Calu3 (cell line): ENCODE measurements around the gene MYO19. TPM values are rescaled to one million over a fixed set of nuclear protein-coding genes. Genes with fewer than 3 reads are reported as not detected.
"Not testable (repeated sequence)": the region's sequence is repeated elsewhere in the genome, so short reads cannot be mapped to it uniquely, and the experiment has no call there.

Experiments used
- BruUV-seq: library from RNA; stranded (reverse); fragments of 400-500 nt; replicated peaks from 2 replicates; lab custom pipeline; 2021; lab: Mats Ljungman, UMichigan
- CTCF ChIA-PET: fragments of 300-600 bp; sonication (Branson Sonifier 250); formaldehyde crosslinking; loops from one replicate; lab custom pipeline; 2022; ENCODE audit warnings: antibody characterized with exemption; lab: Charles Lee
- DNase-seq: peaks from one replicate; pipeline ENCODE4 v3.0.0; 2022
- H3K27ac Mint-ChIP-seq: one replicate; pipeline ENCODE4 v1.8.0; 2022; ENCODE audit warnings: mixed read lengths; ENCODE audit not compliant: unreplicated experiment
- H3K27me3 Mint-ChIP-seq: one replicate; pipeline ENCODE4 v1.8.0; 2022; ENCODE audit warnings: mixed read lengths; ENCODE audit not compliant: unreplicated experiment
- H3K36me3 Mint-ChIP-seq: one replicate; pipeline ENCODE4 v1.8.0; 2022; ENCODE audit warnings: mild to moderate bottlenecking, moderate library complexity, mixed read lengths; ENCODE audit not compliant: insufficient read depth, unreplicated experiment
- H3K4me1 Mint-ChIP-seq: one replicate; pipeline ENCODE4 v1.8.0; 2022; ENCODE audit warnings: mild to moderate bottlenecking, low read depth, mixed read lengths; ENCODE audit not compliant: unreplicated experiment
- H3K4me3 Mint-ChIP-seq: one replicate; pipeline ENCODE4 v1.8.0; 2022; ENCODE audit warnings: mild to moderate bottlenecking, low read depth, moderate library complexity, mixed read lengths; ENCODE audit not compliant: unreplicated experiment
- H3K9me3 Mint-ChIP-seq: one replicate; pipeline ENCODE4 v1.8.0; 2022; ENCODE audit warnings: low read depth, mixed read lengths; ENCODE audit not compliant: unreplicated experiment
- intact Hi-C: fragments of 100-400 bp; cut with micrococcal nuclease; formaldehyde crosslinking; loops from one replicate; pipeline ENCODE4 v1.10.0; 2022; ENCODE audit not compliant: unreplicated experiment
- total RNA-seq: library from RNA; stranded (reverse); gene quantifications from 2 replicates; pipeline ENCODE4 v1.2.3, GENCODE V29; 2022
- TF ChIP-seq, protein P1 (sequence below): fragments of 200-600 bp; IDR thresholded peaks from one replicate; pipeline ENCODE4 v1.8.0; 2022; ENCODE audit warnings: antibody characterized with exemption; ENCODE audit not compliant: unreplicated experiment

MYO19 gene
- total RNA-seq, 1 experiment from 2014 or later, result 156 TPM

- no peak overlapping the region for H3K27ac Mint-ChIP-seq
- no peaks in the 10 kb centered on the region for H3K9me3 Mint-ChIP-seq
- H3K36me3 Mint-ChIP-seq, result peaks cover 42% of the 10 kb centered on the region
- intact Hi-C loops, result no loop called here
- no peak overlapping the region for H3K4me3 Mint-ChIP-seq
- BruUV-seq, result no TSS peak
- TF ChIP-seq, protein P1, sequence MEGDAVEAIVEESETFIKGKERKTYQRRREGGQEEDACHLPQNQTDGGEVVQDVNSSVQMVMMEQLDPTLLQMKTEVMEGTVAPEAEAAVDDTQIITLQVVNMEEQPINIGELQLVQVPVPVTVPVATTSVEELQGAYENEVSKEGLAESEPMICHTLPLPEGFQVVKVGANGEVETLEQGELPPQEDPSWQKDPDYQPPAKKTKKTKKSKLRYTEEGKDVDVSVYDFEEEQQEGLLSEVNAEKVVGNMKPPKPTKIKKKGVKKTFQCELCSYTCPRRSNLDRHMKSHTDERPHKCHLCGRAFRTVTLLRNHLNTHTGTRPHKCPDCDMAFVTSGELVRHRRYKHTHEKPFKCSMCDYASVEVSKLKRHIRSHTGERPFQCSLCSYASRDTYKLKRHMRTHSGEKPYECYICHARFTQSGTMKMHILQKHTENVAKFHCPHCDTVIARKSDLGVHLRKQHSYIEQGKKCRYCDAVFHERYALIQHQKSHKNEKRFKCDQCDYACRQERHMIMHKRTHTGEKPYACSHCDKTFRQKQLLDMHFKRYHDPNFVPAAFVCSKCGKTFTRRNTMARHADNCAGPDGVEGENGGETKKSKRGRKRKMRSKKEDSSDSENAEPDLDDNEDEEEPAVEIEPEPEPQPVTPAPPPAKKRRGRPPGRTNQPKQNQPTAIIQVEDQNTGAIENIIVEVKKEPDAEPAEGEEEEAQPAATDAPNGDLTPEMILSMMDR, result no peak
- H3K27me3 Mint-ChIP-seq, result no peaks in the 10 kb centered on the region
- no peak for DNase-seq
- CTCF ChIA-PET, result no interaction called here
- no peaks in the 10 kb centered on the region for H3K4me1 Mint-ChIP-seq
Measured at GRCh38 chr17:36493956-36494355, 40.7 kb downstream of the MYO19 start.

GRCh38 chr17:36486204-36487194 lies 48.2 kb downstream of the MYO19 start, which contains the start of gene ZNHIT3:
Gene ZNHIT3, plus strand, starts transcription at chr17:36486681. Its CDS starts 19 bp downstream, at chr17:36486700.
- CTCF ChIA-PET, result interaction anchor here (0.6 to 1.1 kb wide), 4 partner anchors 27 to 657 kb away, joined by 3 read pairs; partner anchors contain the start of genes MYO19 and PIGW
- Mint-ChIP-seq H3K27ac (peak within 1 kb of the TSS; percentile 95), H3K36me3 (peaks cover 33% of the 10 kb centered on the region), H3K9me3 (no peaks in the 10 kb centered on the region), H3K4me3 (peak within 1 kb of the TSS; percentile 91), H3K4me1 (peaks cover 9% of the 10 kb centered on the region), H3K27me3 (peaks cover 14% of the 10 kb centered on the region)
- TF ChIP-seq, protein P1, result no peak
- no TSS peak for BruUV-seq
- peak; percentile 86 for DNase-seq
- intact Hi-C loops, result loop anchor here (10.0 kb wide), 1 partner anchor 332 kb away; no protein-coding TSS in a partner anchor

- DNase-seq, result no peak
- TF ChIP-seq, protein P1, result no peak
- Mint-ChIP-seq H3K27ac (peak overlapping the region; percentile 95), H3K4me1 (peaks cover 9% of the 10 kb centered on the region), H3K9me3 (no peaks in the 10 kb centered on the region), H3K36me3 (peaks cover 28% of the 10 kb centered on the region), H3K27me3 (peaks cover 21% of the 10 kb centered on the region), H3K4me3 (peak overlapping the region; percentile 91)
- intact Hi-C loops, result loop anchor here (10.0 kb wide), 1 partner anchor 331 kb away; no protein-coding TSS in a partner anchor
- no TSS peak for BruUV-seq
- CTCF ChIA-PET, result interaction anchor here (0.6 to 1.1 kb wide), 2 partner anchors 48 to 516 kb away, joined by 3 read pairs; partner anchors contain the start of genes MYO19 and PIGW
Measured at GRCh38 chr17:36485805-36486203, 48.9 kb downstream of the MYO19 start.

DNA sequence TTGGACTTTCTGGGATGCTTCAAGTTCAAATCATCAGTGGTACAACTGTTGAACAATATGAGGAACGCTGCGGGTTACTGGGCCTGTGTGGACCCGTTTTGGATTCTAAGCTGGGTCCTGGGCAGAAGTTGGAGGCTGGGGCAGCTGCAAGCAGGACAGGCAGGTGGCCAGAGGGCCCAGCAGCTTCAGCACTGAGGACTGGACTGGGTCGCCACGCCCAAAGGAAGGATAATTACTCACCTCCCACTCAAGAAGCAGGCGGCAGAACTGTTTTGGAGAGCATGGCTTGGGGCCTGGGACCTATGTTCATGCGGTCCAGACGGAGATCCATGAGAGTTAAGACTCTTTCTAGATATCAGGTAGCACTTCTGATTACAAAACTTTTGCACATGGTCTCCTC lies 49.6 kb downstream of the MYO19 start:
- CTCF ChIA-PET, result no interaction called here
- no TSS peak for BruUV-seq
- TF ChIP-seq, protein P1, result no peak
- Mint-ChIP-seq H3K27ac (no peak overlapping the region), H3K4me1 (peaks cover 9% of the 10 kb centered on the region), H3K9me3 (no peaks in the 10 kb centered on the region), H3K4me3 (no peak overlapping the region), H3K27me3 (peaks cover 29% of the 10 kb centered on the region), H3K36me3 (peaks cover 28% of the 10 kb centered on the region)
- no peak for DNase-seq
- intact Hi-C loops, result loop anchor here (10.0 kb wide), 1 partner anchor 330 kb away; no protein-coding TSS in a partner anchor

- H3K4me3 Mint-ChIP-seq, BruUV-seq, DNase-seq, H3K4me1 Mint-ChIP-seq, H3K27ac Mint-ChIP-seq, H3K9me3 Mint-ChIP-seq: not testable (repeated sequence)
- Mint-ChIP-seq H3K27me3 (peaks cover 39% of the 10 kb centered on the region), H3K36me3 (peaks cover 27% of the 10 kb centered on the region)
- intact Hi-C loops, result loop anchor here (10.0 kb wide), 1 partner anchor 329 kb away; no protein-coding TSS in a partner anchor
- CTCF ChIA-PET, result interaction anchor here (0.6 to 1.7 kb wide), 2 partner anchors 412 to 500 kb away, joined by 3 to 6 read pairs; no protein-coding TSS in a partner anchor
Measured at GRCh38 chr17:36484021-36484420, 50.6 kb downstream of the MYO19 start.
